Measurements from ENCODE around the gene SCGN. TPM values are rescaled to one million over a fixed set of nuclear protein-coding genes. Genes with fewer than 3 reads are reported as not detected.

SCGN gene
- total RNA-seq, 1 donor from 2014 or later, result 0.85 TPM

DNA sequence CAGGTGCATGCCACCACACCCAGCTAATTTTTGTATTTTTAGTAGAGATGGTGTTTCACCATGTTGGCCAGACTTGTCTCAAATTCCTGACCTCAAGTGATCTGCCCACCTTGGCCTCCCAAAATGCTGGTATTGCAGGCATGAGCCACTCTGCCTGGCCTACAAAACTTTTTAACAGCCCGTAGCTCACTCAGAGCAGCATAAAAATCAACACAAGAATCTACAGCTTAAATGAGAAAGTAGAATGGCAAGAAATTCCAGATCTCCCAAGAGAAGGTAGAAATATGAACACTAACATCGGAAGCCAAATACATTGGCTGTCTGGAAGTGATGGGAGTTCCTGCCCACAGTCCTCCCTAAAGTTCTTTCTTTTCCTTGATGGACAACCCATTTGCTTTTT is 43.7 kb downstream of the SCGN start:
- H3K36me3 Mint-ChIP-seq (ENCODE audit: low read depth, unreplicated experiment), result no peaks in the 10 kb centered on the region
- TF ChIP-seq, protein P1, sequence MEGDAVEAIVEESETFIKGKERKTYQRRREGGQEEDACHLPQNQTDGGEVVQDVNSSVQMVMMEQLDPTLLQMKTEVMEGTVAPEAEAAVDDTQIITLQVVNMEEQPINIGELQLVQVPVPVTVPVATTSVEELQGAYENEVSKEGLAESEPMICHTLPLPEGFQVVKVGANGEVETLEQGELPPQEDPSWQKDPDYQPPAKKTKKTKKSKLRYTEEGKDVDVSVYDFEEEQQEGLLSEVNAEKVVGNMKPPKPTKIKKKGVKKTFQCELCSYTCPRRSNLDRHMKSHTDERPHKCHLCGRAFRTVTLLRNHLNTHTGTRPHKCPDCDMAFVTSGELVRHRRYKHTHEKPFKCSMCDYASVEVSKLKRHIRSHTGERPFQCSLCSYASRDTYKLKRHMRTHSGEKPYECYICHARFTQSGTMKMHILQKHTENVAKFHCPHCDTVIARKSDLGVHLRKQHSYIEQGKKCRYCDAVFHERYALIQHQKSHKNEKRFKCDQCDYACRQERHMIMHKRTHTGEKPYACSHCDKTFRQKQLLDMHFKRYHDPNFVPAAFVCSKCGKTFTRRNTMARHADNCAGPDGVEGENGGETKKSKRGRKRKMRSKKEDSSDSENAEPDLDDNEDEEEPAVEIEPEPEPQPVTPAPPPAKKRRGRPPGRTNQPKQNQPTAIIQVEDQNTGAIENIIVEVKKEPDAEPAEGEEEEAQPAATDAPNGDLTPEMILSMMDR (IDR thresholded peaks at IDR 0.05; ENCODE audit: unreplicated experiment), result no peak
- peaks cover 2% of the 10 kb centered on the region for H3K27me3 Mint-ChIP-seq (ENCODE audit: unreplicated experiment)
- no peaks in the 10 kb centered on the region for H3K9me3 Mint-ChIP-seq (ENCODE audit: unreplicated experiment)
- no peak overlapping the region for H3K27ac Mint-ChIP-seq (ENCODE audit: unreplicated experiment)
- H3K4me1 Mint-ChIP-seq (ENCODE audit: unreplicated experiment), result peaks cover 6% of the 10 kb centered on the region
- H3K4me3 Mint-ChIP-seq (ENCODE audit: unreplicated experiment), result no peak overlapping the region
- DNase-seq (ENCODE audit: low spot score), result no peak

DNA sequence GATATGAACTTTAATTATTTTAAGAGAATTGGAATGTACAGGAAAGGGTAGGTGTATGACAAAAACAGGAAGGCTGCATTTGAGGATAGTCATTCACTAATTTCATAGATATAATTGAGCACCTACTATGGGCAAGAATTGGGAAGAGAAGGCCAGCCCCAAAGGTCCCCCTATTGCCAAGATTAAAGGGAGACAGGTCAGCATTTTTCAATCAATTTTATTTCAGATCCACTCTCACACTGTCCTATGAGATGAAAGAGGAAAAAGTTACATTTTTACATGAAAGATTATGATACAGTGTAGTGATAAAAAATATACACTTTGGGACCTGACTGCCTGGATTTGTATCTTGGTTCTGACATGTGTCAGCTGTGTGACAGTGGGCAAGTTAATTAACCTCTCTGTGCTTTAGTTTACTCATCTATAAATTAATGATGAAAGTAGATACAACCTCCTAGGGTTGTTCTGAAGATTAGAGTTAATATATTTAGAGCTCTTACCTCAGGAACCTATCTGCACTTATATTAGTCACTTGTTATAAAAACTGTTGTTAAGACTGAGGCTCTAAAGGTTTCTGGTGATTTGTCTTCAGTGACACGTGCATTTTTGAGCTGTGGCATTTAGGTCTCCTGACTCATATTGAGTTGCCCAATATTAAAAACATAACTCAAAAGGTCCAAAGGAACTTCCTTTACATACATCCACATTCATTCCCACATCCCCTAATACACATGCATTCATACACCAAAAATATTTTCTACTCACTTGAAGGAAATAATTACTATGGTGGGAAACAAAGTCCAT is 45.7 kb downstream of the SCGN start:
- H3K9me3 Mint-ChIP-seq (ENCODE audit: unreplicated experiment), result no peaks in the 10 kb centered on the region
- no peaks in the 10 kb centered on the region for H3K36me3 Mint-ChIP-seq (ENCODE audit: low read depth, unreplicated experiment)
- no peak overlapping the region for H3K4me3 Mint-ChIP-seq (ENCODE audit: unreplicated experiment)
- H3K27me3 Mint-ChIP-seq (ENCODE audit: unreplicated experiment), result peaks cover 4% of the 10 kb centered on the region
- no peak overlapping the region for H3K27ac Mint-ChIP-seq (ENCODE audit: unreplicated experiment)
- no peak for DNase-seq (ENCODE audit: low spot score)
- TF ChIP-seq, protein P1 (IDR thresholded peaks at IDR 0.05; ENCODE audit: unreplicated experiment), result no peak
- peaks cover 13% of the 10 kb centered on the region for H3K4me1 Mint-ChIP-seq (ENCODE audit: unreplicated experiment)

DNA sequence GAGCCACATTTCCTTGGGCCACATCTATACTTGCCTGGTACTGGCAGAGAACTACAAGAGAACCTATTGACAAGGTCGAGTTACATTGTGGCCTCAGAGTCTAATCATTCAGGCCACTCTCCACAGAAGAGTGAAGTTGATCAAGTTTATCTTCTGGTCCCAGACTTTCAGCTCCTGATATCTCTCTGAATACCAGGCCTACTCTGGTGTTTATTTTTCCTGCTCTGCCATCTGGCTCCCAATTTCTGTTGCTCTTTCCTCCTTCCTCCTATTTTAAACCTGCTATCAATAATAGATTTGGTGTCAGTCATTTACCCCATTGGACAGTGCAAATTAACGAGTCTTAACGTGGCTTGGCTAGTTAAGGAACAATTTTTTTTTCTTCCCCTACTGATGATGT is 46.6 kb downstream of the SCGN start:
- Mint-ChIP-seq H3K4me1 (ENCODE audit: unreplicated experiment) (peaks cover 13% of the 10 kb centered on the region), H3K27me3 (ENCODE audit: unreplicated experiment) (peaks cover 4% of the 10 kb centered on the region), H3K9me3 (ENCODE audit: unreplicated experiment) (no peaks in the 10 kb centered on the region), H3K4me3 (ENCODE audit: unreplicated experiment) (no peak overlapping the region), H3K36me3 (ENCODE audit: low read depth, unreplicated experiment) (no peaks in the 10 kb centered on the region), H3K27ac (ENCODE audit: unreplicated experiment) (no peak overlapping the region)
- TF ChIP-seq, protein P1 (IDR thresholded peaks at IDR 0.05; ENCODE audit: unreplicated experiment), result no peak
- no peak for DNase-seq (ENCODE audit: low spot score)

DNA sequence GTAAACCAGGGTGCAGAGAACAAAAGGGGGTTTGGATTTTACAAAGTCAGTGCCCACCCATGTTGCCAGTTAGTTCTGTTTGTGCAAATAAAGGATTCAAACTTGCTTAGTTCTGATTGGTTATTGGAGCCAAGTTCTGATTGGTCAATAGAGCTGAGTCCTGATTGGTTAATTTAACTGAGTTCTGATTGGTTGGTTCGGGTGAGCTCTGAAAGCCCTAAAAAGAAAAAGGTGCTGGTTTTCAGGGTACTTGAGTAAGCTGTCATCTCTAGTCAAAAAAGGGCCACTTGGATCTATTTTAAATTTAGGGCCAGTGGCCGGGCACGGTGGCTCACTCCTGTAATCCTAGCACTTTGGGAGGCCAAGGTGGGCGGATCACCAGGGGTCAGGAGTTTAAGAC is 47.6 kb downstream of the SCGN start:
- no peak for DNase-seq (ENCODE audit: low spot score)
- Mint-ChIP-seq H3K36me3 (ENCODE audit: low read depth, unreplicated experiment) (no peaks in the 10 kb centered on the region), H3K9me3 (ENCODE audit: unreplicated experiment) (no peaks in the 10 kb centered on the region), H3K27ac (ENCODE audit: unreplicated experiment) (no peak overlapping the region), H3K4me1 (ENCODE audit: unreplicated experiment) (peaks cover 13% of the 10 kb centered on the region), H3K27me3 (ENCODE audit: unreplicated experiment) (peaks cover 4% of the 10 kb centered on the region), H3K4me3 (ENCODE audit: unreplicated experiment) (no peak overlapping the region)
- TF ChIP-seq, protein P1 (IDR thresholded peaks at IDR 0.05; ENCODE audit: unreplicated experiment), result no peak

DNA sequence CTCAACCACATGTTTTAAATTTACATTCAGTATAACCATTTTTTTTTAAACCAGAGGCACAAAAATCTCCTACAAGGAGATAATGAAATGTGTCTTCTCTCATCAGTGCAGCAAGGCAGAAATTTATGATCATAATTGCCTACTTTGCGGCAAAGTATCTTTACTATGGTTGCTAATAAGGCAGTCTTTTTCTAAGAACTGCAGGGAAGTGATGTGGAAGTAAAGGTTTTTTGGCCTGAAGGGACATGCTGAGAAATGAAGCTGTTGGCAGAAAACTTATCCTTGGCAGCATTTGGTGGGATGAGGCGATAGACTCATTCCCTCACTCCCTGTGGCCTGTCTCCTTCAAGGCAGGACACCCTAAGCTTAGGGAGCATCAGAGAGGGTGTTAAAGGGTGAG is 48.7 kb downstream of the SCGN start:
- TF ChIP-seq, protein P1 (IDR thresholded peaks at IDR 0.05; ENCODE audit: unreplicated experiment), result no peak
- no peak overlapping the region for H3K4me3 Mint-ChIP-seq (ENCODE audit: unreplicated experiment)
- H3K27me3 Mint-ChIP-seq (ENCODE audit: unreplicated experiment), result peaks cover 2% of the 10 kb centered on the region
- H3K4me1 Mint-ChIP-seq (ENCODE audit: unreplicated experiment), result peaks cover 13% of the 10 kb centered on the region
- H3K27ac Mint-ChIP-seq (ENCODE audit: unreplicated experiment), result no peak overlapping the region
- DNase-seq (ENCODE audit: low spot score), result no peak
- H3K9me3 Mint-ChIP-seq (ENCODE audit: unreplicated experiment), result no peaks in the 10 kb centered on the region
- no peaks in the 10 kb centered on the region for H3K36me3 Mint-ChIP-seq (ENCODE audit: low read depth, unreplicated experiment)

Measured in endothelial cell (in vitro differentiated cells).